GM18508 (cell line): ENCODE data around the gene KIAA0930.

Experiments used
- ATAC-seq: cut with Tn5 transposase; IDR thresholded peaks from one replicate; pipeline ENCODE4 v1.9.1; 2021; ENCODE audit warnings: moderate number of reproducible peaks; ENCODE audit not compliant: insufficient read depth, unreplicated experiment

Gene KIAA0930

GRCh38 chr22:45238957-45239680 is 1.6 kb downstream of the KIAA0930 start:
- ATAC-seq = no peak

GRCh38 chr22:45238076-45238956 is 2.4 kb downstream of the KIAA0930 start:
- no peak for ATAC-seq

GRCh38 chr22:45237065-45237990 is 3.4 kb downstream of the KIAA0930 start:
- ATAC-seq = no peak

DNA sequence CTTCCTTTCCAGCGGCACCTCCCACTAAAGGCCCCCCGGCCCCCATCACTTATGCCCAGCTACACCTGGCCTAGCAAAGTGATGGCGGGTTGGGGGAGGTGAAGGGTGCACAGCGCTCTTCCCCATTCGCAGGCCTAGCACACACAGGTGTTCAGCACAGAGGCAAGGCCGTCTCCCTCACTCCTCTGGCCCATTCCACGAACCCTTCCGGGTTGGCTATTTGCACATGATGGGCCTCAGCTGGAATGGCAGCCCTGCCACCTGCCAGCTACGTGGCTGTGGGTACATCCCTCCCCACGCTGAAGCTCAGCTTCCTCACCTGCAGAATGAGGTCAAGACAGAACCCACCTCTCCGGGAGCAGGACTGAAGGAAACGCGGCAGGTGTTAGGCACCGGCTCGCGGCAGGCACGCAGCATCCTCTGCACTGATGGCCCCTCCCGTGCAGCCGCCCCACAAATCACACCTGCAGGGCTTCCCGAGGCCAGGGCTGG is 4.8 kb downstream of the KIAA0930 start:
- no peak for ATAC-seq

GRCh38 chr22:45235101-45235777 is 5.5 kb downstream of the KIAA0930 start:
- ATAC-seq = no peak

- no peak for ATAC-seq
Observed at GRCh38 chr22:45233827-45234226, 6.9 kb downstream of the KIAA0930 start.

DNA sequence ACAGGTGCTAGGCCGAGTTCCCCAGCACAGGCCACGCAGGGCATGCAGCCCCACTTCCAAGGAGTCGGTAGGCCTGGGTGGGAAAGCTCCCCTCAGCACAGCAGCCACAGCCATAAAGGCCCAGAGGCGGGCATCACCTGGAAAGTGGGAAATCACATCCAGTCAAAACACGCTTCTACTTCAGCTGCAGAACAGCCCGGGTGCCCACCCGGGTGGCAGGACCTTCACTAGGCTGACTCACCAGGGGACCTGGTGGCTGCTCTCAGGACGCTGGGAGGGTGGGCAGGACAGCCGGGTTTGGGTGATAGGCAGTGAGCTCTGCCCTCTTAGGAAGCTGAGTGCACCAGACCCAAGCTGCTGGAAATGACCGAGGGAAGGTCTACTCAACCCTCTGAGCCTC is 7.3 kb downstream of the KIAA0930 start:
- no peak for ATAC-seq

DNA sequence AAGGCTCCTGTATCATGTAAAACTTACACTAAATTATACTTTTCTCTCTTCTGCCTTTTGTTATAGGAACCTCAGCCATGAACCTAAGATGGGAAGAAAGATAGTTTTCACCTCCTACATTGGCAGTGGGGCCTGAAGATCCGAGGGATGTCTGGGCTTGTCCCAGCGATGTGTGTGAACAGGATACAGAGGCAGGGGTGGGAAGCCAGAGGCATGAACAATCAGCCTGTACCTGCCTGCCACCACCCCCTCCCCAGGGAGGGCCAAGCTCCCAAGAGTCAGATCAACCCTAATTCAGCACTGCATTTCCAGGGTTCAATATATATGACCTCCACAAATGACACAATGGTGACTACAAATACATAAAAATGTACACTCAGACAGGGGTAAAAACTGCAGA is 9.4 kb downstream of the KIAA0930 start:
- no peak for ATAC-seq

DNA sequence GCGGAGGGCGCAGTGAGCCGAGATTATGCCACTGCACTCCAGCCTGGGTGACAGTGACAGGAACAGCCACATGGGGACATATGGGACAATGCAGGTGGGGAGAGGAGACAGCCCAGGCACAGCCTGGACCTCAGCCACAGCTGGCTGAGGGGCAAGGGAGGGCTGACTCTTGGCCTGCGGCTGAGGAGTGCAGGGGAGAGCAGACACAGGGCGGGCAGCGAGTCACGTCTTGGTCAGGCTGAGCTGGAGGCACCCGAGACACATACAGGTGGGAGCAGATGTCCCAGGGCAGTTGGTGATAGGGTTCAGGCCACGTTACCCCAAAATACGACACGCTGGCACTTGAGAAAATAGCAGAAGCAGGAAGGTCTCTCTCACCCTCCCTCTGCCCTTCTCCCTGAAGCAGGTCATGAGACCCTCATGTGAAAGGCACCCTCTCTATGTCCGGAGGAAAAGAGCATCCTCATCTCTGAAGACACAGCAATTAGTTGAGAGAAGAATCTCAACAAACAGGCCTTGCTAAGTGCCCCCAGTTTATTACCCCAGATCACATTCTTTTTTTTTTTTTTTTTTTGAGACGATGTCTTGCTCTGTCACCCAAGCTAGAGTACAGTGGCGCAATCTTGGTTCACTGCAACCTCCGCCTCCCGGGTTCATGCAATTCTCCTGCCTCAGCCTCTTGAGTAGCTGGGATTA is 10.5 kb downstream of the KIAA0930 start:
- no peak for ATAC-seq

- ATAC-seq = no peak
Observed at GRCh38 chr22:45229181-45229580, 11.5 kb downstream of the KIAA0930 start.

GRCh38 chr22:45228401-45228754 is 12.3 kb downstream of the KIAA0930 start:
- no peak for ATAC-seq

- ATAC-seq = no peak
Observed at GRCh38 chr22:45227645-45228400, 12.9 kb downstream of the KIAA0930 start.

- no peak for ATAC-seq
Observed at GRCh38 chr22:45226503-45227186, 14.0 kb downstream of the KIAA0930 start.

GRCh38 chr22:45225732-45226502 is 14.8 kb downstream of the KIAA0930 start:
- no peak for ATAC-seq

DNA sequence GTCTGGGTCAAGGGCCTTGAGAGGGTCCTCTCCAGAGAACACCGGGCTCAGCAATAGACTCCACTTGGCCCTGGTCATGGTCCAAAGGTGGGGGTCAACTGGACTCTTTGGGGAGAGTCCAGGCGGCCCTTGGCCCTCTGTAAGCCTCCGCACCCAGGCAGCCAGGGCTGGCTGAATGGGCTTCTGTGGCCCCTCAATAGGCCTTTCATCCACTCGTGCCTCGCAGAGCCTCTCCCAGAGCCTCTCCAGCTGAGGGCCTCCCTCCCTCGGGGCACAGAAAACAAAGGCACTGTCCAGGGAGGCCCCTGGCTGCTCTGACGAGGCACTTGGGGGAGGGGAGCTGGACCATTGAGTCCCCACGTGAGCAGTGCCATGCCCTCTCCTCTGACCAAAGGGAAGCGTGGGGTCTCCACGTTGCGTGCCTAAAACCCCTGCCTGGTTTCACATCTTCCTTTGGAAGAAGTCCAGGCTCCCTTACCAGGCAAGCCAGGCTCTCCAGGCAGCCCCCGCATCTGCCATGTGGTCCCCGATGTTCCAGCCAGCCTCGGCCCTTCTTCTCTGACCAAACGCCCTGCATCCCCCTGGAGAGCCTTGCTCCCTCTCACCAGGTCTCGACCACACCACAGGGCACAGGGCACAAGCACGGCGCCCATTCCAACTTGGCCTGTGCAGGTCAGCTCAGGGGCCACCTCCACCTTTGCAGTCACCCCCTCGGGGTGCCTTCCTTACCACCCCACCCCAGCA is 15.5 kb downstream of the KIAA0930 start:
- ATAC-seq = no peak

DNA sequence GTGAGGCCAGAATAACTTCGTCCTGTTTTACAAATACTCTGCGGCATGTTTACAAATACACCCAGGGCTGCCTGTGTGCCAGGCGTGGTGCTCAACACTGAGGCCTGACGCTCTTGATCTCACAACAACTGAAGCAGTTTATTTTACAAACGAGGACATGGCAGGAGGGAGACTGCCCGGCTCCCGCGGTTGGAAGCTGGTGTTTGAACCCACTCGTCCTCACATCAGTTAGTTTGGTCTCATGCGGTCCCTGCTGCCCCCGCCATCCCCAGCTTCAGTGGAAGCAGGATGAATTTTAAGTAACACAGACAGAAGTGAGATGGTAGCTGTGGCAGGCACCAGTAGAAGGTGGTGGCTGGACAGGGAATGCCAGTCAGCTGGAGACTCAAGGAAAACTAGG is 16.4 kb downstream of the KIAA0930 start:
- ATAC-seq = no peak
